Liver (tissue), 9 donors: ENCODE measurements around the gene ELN. TPM values are rescaled to one million over a fixed set of nuclear protein-coding genes. Genes with fewer than 3 reads are reported as not detected.

Experiments used
- DNase-seq: peaks from one replicate; pipeline ENCODE4 v3.0.0-alpha.2; 2017; ENCODE audit warnings: low spot score
- H3K27ac ChIP-seq, 2 donors: one replicate each; pipeline ENCODE4 v1.7.0; 2013; ENCODE audit warnings: inconsistent platforms in 2 of 2, low read length in 2 of 2, control low read depth in 1 of 2, low read depth in 1 of 2, mild to moderate bottlenecking in 1 of 2
- H3K27me3 ChIP-seq, 4 donors: one replicate each; pipeline versions ENCODE4 v1.6.1 to v1.7.0; 2013; ENCODE audit warnings: low read length in 3 of 4, inconsistent platforms in 1 of 4, mild to moderate bottlenecking in 1 of 4, moderate library complexity in 1 of 4; ENCODE audit not compliant: control insufficient read depth in 4 of 4, insufficient read depth in 4 of 4
- H3K36me3 ChIP-seq, 4 donors: one replicate each; pipeline versions ENCODE4 v1.6.1 to v1.7.0; 2013; ENCODE audit warnings: low read length in 3 of 4, mild to moderate bottlenecking in 3 of 4, low read depth in 1 of 4, moderate library complexity in 1 of 4; ENCODE audit not compliant: control insufficient read depth in 4 of 4, insufficient read depth in 3 of 4
- H3K4me1 ChIP-seq, 4 donors: one replicate each; pipeline versions ENCODE4 v1.6.1 to v1.7.0; 2013; ENCODE audit warnings: low read length in 3 of 4, mild to moderate bottlenecking in 3 of 4, moderate library complexity in 1 of 4; ENCODE audit not compliant: control insufficient read depth in 4 of 4, insufficient read depth in 4 of 4
- H3K4me3 ChIP-seq, 3 donors: one replicate each; pipeline versions ENCODE4 v1.6.1 to v1.7.0; 2013; ENCODE audit warnings: low read length in 3 of 3, control low read depth in 1 of 3, low read depth in 1 of 3, mild to moderate bottlenecking in 1 of 3
- H3K9ac ChIP-seq, 2 donors: one replicate each; pipeline ENCODE4 v1.7.0; 2013; ENCODE audit warnings: low read length in 2 of 2, mild to moderate bottlenecking in 2 of 2, moderate library complexity in 2 of 2, control low read depth in 1 of 2, low read depth in 1 of 2
- H3K9me3 ChIP-seq, 4 donors: one replicate each; pipeline versions ENCODE4 v1.6.1 to v1.7.0; 2013; ENCODE audit warnings: low read length in 3 of 4; ENCODE audit not compliant: control insufficient read depth in 4 of 4
- FOXA1 ChIP-seq: IDR thresholded peaks from 2 replicates; pipeline ENCODE4 v1.6.1; 2016; ENCODE audit warnings: antibody characterized with exemption
- FOXA2 ChIP-seq: IDR thresholded peaks from 2 replicates; pipeline ENCODE4 v1.6.1; 2016; ENCODE audit warnings: antibody characterized with exemption
- GABPA ChIP-seq, 2 donors: IDR thresholded peaks in 1 of 2; conservative IDR thresholded peaks in 1 of 2; 2 replicates each; pipeline ENCODE4 v1.6.1; 2016; ENCODE audit warnings: antibody characterized with exemption in 2 of 2, mild to moderate bottlenecking in 1 of 2, moderate library complexity in 1 of 2
- HNF4A ChIP-seq, 2 donors: conservative IDR thresholded peaks; 2 replicates each; pipeline ENCODE4 v1.6.1; 2016; ENCODE audit warnings: antibody characterized with exemption in 2 of 2, mild to moderate bottlenecking in 2 of 2
- MAX ChIP-seq: IDR thresholded peaks from 2 replicates; pipeline ENCODE4 v1.6.1; 2016; ENCODE audit warnings: antibody characterized with exemption
- RAD21 ChIP-seq, 2 donors: IDR thresholded peaks; 2 replicates each; pipeline ENCODE4 v1.6.1; 2016; ENCODE audit warnings: antibody characterized with exemption in 2 of 2, mild to moderate bottlenecking in 2 of 2
- REST ChIP-seq: IDR thresholded peaks from 2 replicates; pipeline ENCODE4 v1.6.1; 2016; ENCODE audit warnings: antibody characterized with exemption, mild to moderate bottlenecking
- SP1 ChIP-seq: IDR thresholded peaks from 2 replicates; pipeline ENCODE4 v1.6.1; 2018; ENCODE audit warnings: antibody characterized with exemption, mild to moderate bottlenecking
- YY1 ChIP-seq: IDR thresholded peaks from 2 replicates; pipeline ENCODE4 v1.6.1; 2016; ENCODE audit warnings: antibody characterized with exemption, mild to moderate bottlenecking
- WGBS: extraction: QIAGEN DNeasy Blood & Tissue Kit; methylation state at CpG from one replicate; pipeline ENCODE4 v1.1.7; 2013; 5-methylcytosine and 5-hydroxymethylcytosine counted together
- polyA plus RNA-seq, 2 donors: library from polyadenylated mRNA; stranded (reverse) in 1 of 2; unstranded in 1 of 2; fragments of 200-250 nt in 1 of 2; fragments of >200 nt in 1 of 2; fragmentation: Nextera tagmentation in 1 of 2; extraction: Ambion mirVana in 1 of 2; gene quantifications; one replicate each; pipeline versions ENCODE4 v1.2.1 to v1.2.3, GENCODE V29; 2013 to 2015
- total RNA-seq, 2 donors: library from RNA; depleted of rRNA; stranded (reverse); fragments of >200 nt; gene quantifications; one replicate each; pipeline ENCODE4 v1.2.3, GENCODE V29; 2014
- donor health status: healthy.
- donor health status: healthy.
- donor health status: healthy.
- donor health status: healthy.
- donor health status: healthy.

Gene ELN
- total and polyA plus RNA-seq, 4 donors: 2.7 to 16.3 (median 9.7) TPM

GRCh38 chr7:74018246-74018895 lies 9.6 kb upstream of the ELN start:
- no peak for DNase-seq
- WGBS: 84% methylated on average over 10 of the region's 10 CpGs
- H3K27ac ChIP-seq: no peak overlapping the region

GRCh38 chr7:74019149-74019548 lies 8.8 kb upstream of the ELN start:
- no peak for TF ChIP-seq GABPA (IDR thresholded peaks at IDR 0.05 in 1 of 2, conservative IDR thresholded peaks at IDR 0.05 in 1 of 2)

More at GRCh38 chr7:74018246-74018895, 9.6 kb upstream of the ELN start:
- H3K36me3 ChIP-seq: no peaks in the 10 kb centered on the region
- H3K9ac ChIP-seq: no peak overlapping the region
- no peaks in the 10 kb centered on the region for H3K9me3 ChIP-seq
- H3K27me3 ChIP-seq: no peaks in the 10 kb centered on the region
- no peak overlapping the region for H3K4me3 ChIP-seq
- no peaks in the 10 kb centered on the region for H3K4me1 ChIP-seq
- TF ChIP-seq HNF4A (conservative IDR thresholded peaks at IDR 0.05) (no peak), REST (no peak)

GRCh38 chr7:74020390-74020789 lies 7.6 kb upstream of the ELN start:
- no peak for DNase-seq
- TF ChIP-seq SP1 (no peak), MAX (no peak), GABPA (IDR thresholded peaks at IDR 0.05 in 1 of 2, conservative IDR thresholded peaks at IDR 0.05 in 1 of 2) (no peak), YY1 (no peak), FOXA2 (no peak), FOXA1 (no peak), RAD21 (IDR thresholded peaks at IDR 0.05) (no peak)
- Histone ChIP-seq H3K27ac (no peak overlapping the region), H3K4me3 (no peak overlapping the region), H3K9ac (no peak overlapping the region), H3K27me3 (no peaks in the 10 kb centered on the region), H3K4me1 (no peaks in the 10 kb centered on the region), H3K9me3 (no peaks in the 10 kb centered on the region), H3K36me3 (no peaks in the 10 kb centered on the region)
- WGBS: 90% methylated on average over 9 of the region's 9 CpGs

More at GRCh38 chr7:74019149-74019548, 8.8 kb upstream of the ELN start:
- no peak overlapping the region for H3K4me3 ChIP-seq
- H3K9me3 ChIP-seq: no peaks in the 10 kb centered on the region
- no peak overlapping the region for H3K9ac ChIP-seq
- H3K27me3 ChIP-seq: no peaks in the 10 kb centered on the region
- H3K36me3 ChIP-seq: no peaks in the 10 kb centered on the region
- H3K4me1 ChIP-seq: no peaks in the 10 kb centered on the region
- no peak for DNase-seq
- 84% methylated on average over 5 of the region's 5 CpGs for WGBS
- H3K27ac ChIP-seq: no peak overlapping the region
